ENCODE data around the gene RAB11FIP3.

DNA sequence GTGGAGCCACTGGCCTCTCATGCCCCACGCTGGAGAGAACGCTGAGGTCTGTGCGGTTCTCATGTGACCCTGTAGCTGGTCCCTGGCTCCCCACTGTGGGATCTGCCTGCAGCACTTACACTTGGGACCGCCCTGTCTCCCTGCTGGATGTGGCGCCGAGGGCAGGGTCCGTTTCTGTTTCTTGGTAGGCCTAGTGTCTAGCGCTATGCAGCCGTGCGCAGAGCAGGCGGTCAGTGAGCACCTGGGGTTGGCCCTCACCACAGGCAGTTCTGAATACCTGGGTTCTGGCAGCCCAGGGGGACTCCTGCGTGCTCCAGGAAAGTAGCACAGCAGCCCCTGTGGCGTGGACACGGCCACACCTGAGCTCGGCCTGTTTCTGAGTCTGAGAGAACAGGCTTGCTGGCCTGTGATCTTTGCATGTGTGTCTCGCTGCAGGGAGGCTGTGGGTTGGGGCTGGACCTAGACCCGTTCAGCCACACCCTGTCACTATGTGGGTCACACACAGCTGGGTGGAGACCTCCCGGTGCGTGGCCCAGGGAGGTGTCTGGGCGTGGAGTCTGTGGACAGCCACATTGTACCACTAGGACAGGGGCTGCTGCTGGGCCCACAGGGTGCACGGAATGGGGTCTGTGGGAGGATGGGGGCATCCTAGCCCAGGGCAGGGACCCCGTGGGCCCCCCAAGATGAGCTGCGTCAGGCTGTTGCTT, 104.8 kb downstream of the RAB11FIP3 start:
- TF ChIP-seq EZH2phosphoT487 (IDR thresholded peaks at IDR 0.05; ENCODE audit: borderline replicate concordance), result no peak
- TF ChIP-seq, protein P1, sequence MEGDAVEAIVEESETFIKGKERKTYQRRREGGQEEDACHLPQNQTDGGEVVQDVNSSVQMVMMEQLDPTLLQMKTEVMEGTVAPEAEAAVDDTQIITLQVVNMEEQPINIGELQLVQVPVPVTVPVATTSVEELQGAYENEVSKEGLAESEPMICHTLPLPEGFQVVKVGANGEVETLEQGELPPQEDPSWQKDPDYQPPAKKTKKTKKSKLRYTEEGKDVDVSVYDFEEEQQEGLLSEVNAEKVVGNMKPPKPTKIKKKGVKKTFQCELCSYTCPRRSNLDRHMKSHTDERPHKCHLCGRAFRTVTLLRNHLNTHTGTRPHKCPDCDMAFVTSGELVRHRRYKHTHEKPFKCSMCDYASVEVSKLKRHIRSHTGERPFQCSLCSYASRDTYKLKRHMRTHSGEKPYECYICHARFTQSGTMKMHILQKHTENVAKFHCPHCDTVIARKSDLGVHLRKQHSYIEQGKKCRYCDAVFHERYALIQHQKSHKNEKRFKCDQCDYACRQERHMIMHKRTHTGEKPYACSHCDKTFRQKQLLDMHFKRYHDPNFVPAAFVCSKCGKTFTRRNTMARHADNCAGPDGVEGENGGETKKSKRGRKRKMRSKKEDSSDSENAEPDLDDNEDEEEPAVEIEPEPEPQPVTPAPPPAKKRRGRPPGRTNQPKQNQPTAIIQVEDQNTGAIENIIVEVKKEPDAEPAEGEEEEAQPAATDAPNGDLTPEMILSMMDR (IDR thresholded peaks at IDR 0.05 in 2 of 3, conservative IDR thresholded peaks at IDR 0.05 in 1 of 3; ENCODE audit: borderline replicate concordance in 1 of 3, insufficient read depth in 1 of 3, low read depth in 2 of 3, low read length in 2 of 3), result no peak
- no peak for TF ChIP-seq POLR2AphosphoS5 (IDR thresholded peaks at IDR 0.05; ENCODE audit: low read depth, low read length)
